ENCODE results near the gene THAP8. TPM values are rescaled to one million over a fixed set of nuclear protein-coding genes. Genes with fewer than 3 reads are reported as not detected.

The THAP8 gene
- total RNA-seq, 1 donor from 2014 or later, result 5.2 TPM

GRCh38 chr19:36013280-36014011, 40.6 kb downstream of the THAP8 start:
- no peaks in the 10 kb centered on the region for H3K36me3 ChIP-seq

GRCh38 chr19:36010402-36010801, 43.7 kb downstream of the THAP8 start:
- ATAC-seq (no peak), DNase-seq (no peak)
- Histone ChIP-seq H3K36me3 (no peaks in the 10 kb centered on the region), H3K27ac (no peak overlapping the region), H3K9me3 (no peaks in the 10 kb centered on the region), H3K27me3 (no peaks in the 10 kb centered on the region), H3K4me3 (no peak overlapping the region), H3K4me1 (peaks cover 20% of the 10 kb centered on the region)
- intact Hi-C loops (cut with DNase I), result no loop called here
- TF ChIP-seq, protein P1, sequence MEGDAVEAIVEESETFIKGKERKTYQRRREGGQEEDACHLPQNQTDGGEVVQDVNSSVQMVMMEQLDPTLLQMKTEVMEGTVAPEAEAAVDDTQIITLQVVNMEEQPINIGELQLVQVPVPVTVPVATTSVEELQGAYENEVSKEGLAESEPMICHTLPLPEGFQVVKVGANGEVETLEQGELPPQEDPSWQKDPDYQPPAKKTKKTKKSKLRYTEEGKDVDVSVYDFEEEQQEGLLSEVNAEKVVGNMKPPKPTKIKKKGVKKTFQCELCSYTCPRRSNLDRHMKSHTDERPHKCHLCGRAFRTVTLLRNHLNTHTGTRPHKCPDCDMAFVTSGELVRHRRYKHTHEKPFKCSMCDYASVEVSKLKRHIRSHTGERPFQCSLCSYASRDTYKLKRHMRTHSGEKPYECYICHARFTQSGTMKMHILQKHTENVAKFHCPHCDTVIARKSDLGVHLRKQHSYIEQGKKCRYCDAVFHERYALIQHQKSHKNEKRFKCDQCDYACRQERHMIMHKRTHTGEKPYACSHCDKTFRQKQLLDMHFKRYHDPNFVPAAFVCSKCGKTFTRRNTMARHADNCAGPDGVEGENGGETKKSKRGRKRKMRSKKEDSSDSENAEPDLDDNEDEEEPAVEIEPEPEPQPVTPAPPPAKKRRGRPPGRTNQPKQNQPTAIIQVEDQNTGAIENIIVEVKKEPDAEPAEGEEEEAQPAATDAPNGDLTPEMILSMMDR (IDR thresholded peaks at IDR 0.05), result no peak

More at GRCh38 chr19:36013280-36014011, 40.6 kb downstream of the THAP8 start:
- Histone ChIP-seq H3K9me3 (no peaks in the 10 kb centered on the region), H3K4me1 (peaks cover 20% of the 10 kb centered on the region), H3K27ac (peak overlapping the region; percentile 92), H3K27me3 (no peaks in the 10 kb centered on the region), H3K4me3 (peak overlapping the region; percentile 72)
- ATAC-seq (no peak), DNase-seq (no peak)
- TF ChIP-seq, protein P1 (IDR thresholded peaks at IDR 0.05), result no peak
- intact Hi-C loops (cut with DNase I), result no loop called here

DNA sequence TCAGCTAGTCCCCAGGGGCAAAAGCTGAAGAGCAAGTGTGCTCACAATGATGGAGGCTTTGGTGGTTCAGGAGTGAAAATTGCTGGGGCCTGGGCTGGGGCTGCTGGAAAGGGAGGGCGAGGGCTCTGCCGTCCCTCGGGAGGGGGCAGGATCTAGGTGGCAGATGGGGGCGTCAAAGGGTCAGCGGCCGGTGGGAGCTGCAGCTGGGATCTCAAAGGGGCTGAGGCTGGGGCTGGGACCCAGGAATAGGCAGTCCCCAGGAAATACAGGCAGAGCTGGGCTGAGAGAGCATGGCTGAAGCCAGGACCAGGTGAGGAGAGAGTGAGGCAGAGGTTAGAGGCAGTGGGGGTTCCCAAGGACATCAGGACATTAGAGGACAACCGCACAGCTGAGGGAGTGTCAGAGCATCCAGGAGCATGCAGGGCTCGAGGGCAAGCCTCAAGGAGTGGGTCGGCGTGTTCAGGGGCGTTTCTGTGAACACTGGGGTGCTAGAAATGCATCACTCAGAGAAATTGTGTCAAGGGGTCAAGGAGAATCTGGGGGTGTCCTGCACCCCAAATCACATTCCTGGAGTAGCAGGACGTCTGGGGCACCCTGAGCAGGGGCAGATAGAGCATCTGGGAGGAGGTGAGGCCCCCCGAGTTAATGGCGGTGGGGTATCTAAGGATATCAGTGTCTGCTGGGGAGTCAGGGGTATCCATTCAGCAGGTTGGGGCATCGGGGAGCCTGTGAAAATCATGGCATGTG, 44.3 kb downstream of the THAP8 start:
- TF ChIP-seq, protein P1 (IDR thresholded peaks at IDR 0.05), result no peak
- Histone ChIP-seq H3K9me3 (no peaks in the 10 kb centered on the region), H3K27ac (no peak overlapping the region), H3K4me1 (peaks cover 17% of the 10 kb centered on the region), H3K27me3 (no peaks in the 10 kb centered on the region), H3K4me3 (peak overlapping the region; percentile 53), H3K36me3 (no peaks in the 10 kb centered on the region)
- DNase-seq (no peak), ATAC-seq (no peak)
- intact Hi-C loops (cut with DNase I), result no loop called here

DNA sequence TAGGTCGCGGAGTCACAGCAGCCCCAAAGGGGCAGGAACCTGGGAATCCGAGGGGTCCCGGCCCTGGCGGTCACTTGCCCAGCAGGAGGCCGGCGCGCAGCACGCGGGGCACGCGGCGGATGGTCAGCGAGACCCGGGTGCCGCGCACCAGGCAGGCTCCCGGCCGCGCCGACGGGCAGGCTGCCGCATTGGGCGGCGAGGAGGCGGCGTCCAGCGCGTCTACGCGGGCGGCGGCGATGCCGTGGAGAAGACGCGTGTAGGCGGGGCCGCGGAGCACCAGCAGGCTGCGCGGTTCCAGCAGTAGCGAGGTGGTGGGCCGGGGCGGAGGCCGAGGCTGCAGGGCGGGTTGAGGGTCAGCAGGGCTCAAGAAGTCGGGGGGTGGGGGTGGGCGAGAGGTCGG, 44.9 kb downstream of the THAP8 start:
- peak overlapping the region; percentile 30 for H3K27ac ChIP-seq
- peak overlapping the region; percentile 53 for H3K4me3 ChIP-seq
- DNase-seq, result peak; percentile 87

DNA sequence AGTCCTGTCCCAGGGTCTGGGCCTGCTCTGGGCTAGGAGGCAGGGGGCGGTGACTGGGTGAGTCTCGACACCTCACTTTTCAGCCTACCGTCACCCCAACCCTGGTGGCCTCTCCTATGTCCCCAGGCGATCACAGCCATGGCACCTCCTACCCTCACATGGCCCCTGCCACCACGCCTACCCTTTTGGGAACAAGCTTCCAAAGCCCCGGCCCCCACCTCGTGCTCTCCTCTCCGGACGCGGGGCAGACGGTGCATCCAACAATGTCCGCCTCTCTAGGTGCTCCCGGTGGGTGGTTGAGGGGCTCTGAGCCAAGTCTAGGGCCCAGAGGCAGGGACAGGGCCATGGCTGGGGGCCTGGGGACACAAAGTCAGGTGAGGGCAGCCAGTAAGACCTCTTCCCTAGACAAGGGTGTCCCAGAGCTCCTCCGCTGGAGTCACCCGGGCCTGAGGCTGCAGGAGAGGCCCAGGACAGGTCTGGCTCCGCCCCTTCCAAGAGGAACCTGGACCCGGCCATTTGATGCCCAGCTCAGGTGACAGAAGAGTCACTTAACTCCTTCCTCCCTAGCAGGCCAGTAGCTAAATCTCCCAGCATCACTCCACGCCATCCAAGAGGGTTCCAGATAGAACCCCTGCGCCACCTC, 45.6 kb downstream of the THAP8 start, which contains the start of gene SYNE4:
SYNE4 (minus strand) TSS at position 478 of the 643 bp plus-strand sequence; CDS start at position 346, 132 bp downstream.
- H3K9me3 ChIP-seq, result no peaks in the 10 kb centered on the region
- H3K4me1 ChIP-seq, result peaks cover 11% of the 10 kb centered on the region
- TF ChIP-seq, protein P1 (IDR thresholded peaks at IDR 0.05), result no peak
- ATAC-seq (peak; percentile 88), DNase-seq (peak; percentile 87)
- peak within 1 kb of the TSS; percentile 53 for H3K4me3 ChIP-seq
- H3K27ac ChIP-seq, result peak within 1 kb of the TSS; percentile 55
- no peaks in the 10 kb centered on the region for H3K36me3 ChIP-seq
- intact Hi-C loops (cut with DNase I), result no loop called here
- H3K27me3 ChIP-seq, result no peaks in the 10 kb centered on the region

More for the DNA sequence above, 44.9 kb downstream of the THAP8 start:
- TF ChIP-seq, protein P1 (IDR thresholded peaks at IDR 0.05), result no peak
- Histone ChIP-seq H3K4me1 (peaks cover 14% of the 10 kb centered on the region), H3K36me3 (no peaks in the 10 kb centered on the region), H3K9me3 (no peaks in the 10 kb centered on the region), H3K27me3 (no peaks in the 10 kb centered on the region)
- ATAC-seq, result peak; percentile 72
- intact Hi-C loops (cut with DNase I), result no loop called here
